Hepatocyte (in vitro differentiated cells): Measurements from ENCODE around the gene TTLL10. TPM values are rescaled to one million over a fixed set of nuclear protein-coding genes. Genes with fewer than 3 reads are reported as not detected.

Experiments
- DNase-seq: peaks from one replicate; pipeline ENCODE4 v3.0.0-alpha.2; 2016; ENCODE audit warnings: low spot score
- H2AFZ ChIP-seq: fragments of 200-600 bp; sonication (generic); 2 replicates; pipeline ENCODE4 v1.6.0; 2016; ENCODE audit warnings: antibody characterized with exemption, mild to moderate bottlenecking
- H3K27ac ChIP-seq: fragments of 200-600 bp; sonication (generic); 2 replicates; pipeline ENCODE4 v1.5.1; 2016; ENCODE audit warnings: mild to moderate bottlenecking
- H3K27me3 ChIP-seq: fragments of 200-600 bp; sonication (generic); 2 replicates; pipeline ENCODE4 v1.6.1; 2016
- H3K36me3 ChIP-seq: fragments of 200-600 bp; sonication (generic); replicated peaks from 2 replicates; pipeline ENCODE4 v1.5.1; 2016; ENCODE audit warnings: low read depth; ENCODE audit not compliant: insufficient read depth
- H3K4me1 ChIP-seq: fragments of 200-600 bp; sonication (generic); 2 replicates; pipeline ENCODE4 v1.5.1; 2016; ENCODE audit warnings: mild to moderate bottlenecking, moderate library complexity; ENCODE audit not compliant: insufficient read depth
- H3K4me2 ChIP-seq: fragments of 200-600 bp; sonication (generic); 2 replicates; pipeline ENCODE4 v1.6.0; 2016
- H3K4me3 ChIP-seq: fragments of 200-600 bp; sonication (generic); 2 replicates; pipeline ENCODE4 v1.5.1; 2016; ENCODE audit warnings: mild to moderate bottlenecking
- H3K79me2 ChIP-seq: fragments of 200-600 bp; sonication (generic); 2 replicates; pipeline ENCODE4 v1.6.0; 2017; ENCODE audit warnings: mild to moderate bottlenecking
- H3K9me2 ChIP-seq: fragments of 200-600 bp; sonication (generic); replicated peaks from 2 replicates; pipeline ENCODE4 v1.6.0; 2017; ENCODE audit warnings: mild to moderate bottlenecking; ENCODE audit not compliant: insufficient read depth
- H3K9me3 ChIP-seq: fragments of 200-600 bp; sonication (generic); 2 replicates; pipeline ENCODE4 v1.5.1; 2016; ENCODE audit warnings: low read depth, mild to moderate bottlenecking
- H4K20me1 ChIP-seq: fragments of 200-600 bp; sonication (generic); 2 replicates; pipeline ENCODE4 v1.6.0; 2016; ENCODE audit warnings: mild to moderate bottlenecking; ENCODE audit not compliant: insufficient read depth, poor library complexity, severe bottlenecking
- CTCF ChIP-seq: fragments of 200-600 bp; sonication (generic); IDR thresholded peaks from 2 replicates; pipeline ENCODE4 v1.5.1; 2016; ENCODE audit warnings: antibody characterized with exemption, mild to moderate bottlenecking; ENCODE audit not compliant: poor library complexity
- EZH2 ChIP-seq: fragments of 200-600 bp; sonication (generic); IDR thresholded peaks from 2 replicates; pipeline ENCODE4 v1.6.1; 2016; ENCODE audit warnings: antibody characterized with exemption, mild to moderate bottlenecking, borderline replicate concordance
- EZH2phosphoT487 ChIP-seq: fragments of 200-600 bp; sonication (generic); IDR thresholded peaks from one replicate; pipeline ENCODE4 v1.6.1; 2018; ENCODE audit warnings: antibody characterized with exemption, mild to moderate bottlenecking, low read depth, moderate library complexity; ENCODE audit not compliant: unreplicated experiment, severe bottlenecking
- WGBS: methylation state at CpG from one replicate; pipeline ENCODE4 v1.1.6; 2016; ENCODE audit warnings: low lambda C conversion rate; ENCODE audit errors: missing lambda C conversion rate; 5-methylcytosine and 5-hydroxymethylcytosine counted together
- polyA plus RNA-seq: library from polyadenylated mRNA; unstranded; fragments of >200 nt; fragmentation: Nextera tagmentation; extraction: Ambion mirVana; gene quantifications from 2 replicates; pipeline ENCODE4 v1.2.1, GENCODE V29; 2016
- total RNA-seq: library from RNA; depleted of rRNA; stranded (reverse); fragments of >200 nt; gene quantifications from 2 replicates; pipeline ENCODE4 v1.2.3, GENCODE V29; 2014

TTLL10 gene
- total and polyA plus RNA-seq, 2 experiments from 2014 or later, result 0.69 TPM; not detected in 1

- Histone ChIP-seq H3K79me2 (no peaks in the 10 kb centered on the region), H4K20me1 (no peaks in the 10 kb centered on the region), H2AFZ (no peak overlapping the region), H3K4me3 (no peak overlapping the region), H3K27ac (peak overlapping the region; percentile 65), H3K9me3 (no peaks in the 10 kb centered on the region), H3K4me1 (peaks cover 7% of the 10 kb centered on the region), H3K36me3 (no peaks in the 10 kb centered on the region), H3K27me3 (no peaks in the 10 kb centered on the region), H3K4me2 (no peak overlapping the region), H3K9me2 (no peaks in the 10 kb centered on the region)
- no peak for DNase-seq
- TF ChIP-seq EZH2 (no peak), CTCF (no peak), EZH2phosphoT487 (no peak)
- WGBS, result 61% methylated on average over 35 of the region's 42 CpGs
Measured at GRCh38 chr1:1144122-1144842, 29.4 kb upstream of the TTLL10 start.

- Histone ChIP-seq H3K27me3 (no peaks in the 10 kb centered on the region), H3K79me2 (no peaks in the 10 kb centered on the region), H4K20me1 (no peaks in the 10 kb centered on the region), H3K4me3 (no peak overlapping the region), H2AFZ (no peak overlapping the region), H3K9me3 (no peaks in the 10 kb centered on the region), H3K9me2 (no peaks in the 10 kb centered on the region), H3K36me3 (no peaks in the 10 kb centered on the region), H3K4me2 (no peak overlapping the region), H3K4me1 (peaks cover 10% of the 10 kb centered on the region), H3K27ac (peak overlapping the region; percentile 65)
- no peak for DNase-seq
- no peak for TF ChIP-seq EZH2phosphoT487
- 89% methylated on average over 25 of the region's 32 CpGs for WGBS
Measured at GRCh38 chr1:1144843-1145546, 28.7 kb upstream of the TTLL10 start.

GRCh38 chr1:1145547-1145914, 28.1 kb upstream of the TTLL10 start:
- Histone ChIP-seq H4K20me1 (no peaks in the 10 kb centered on the region), H3K27ac (no peak overlapping the region), H3K79me2 (no peaks in the 10 kb centered on the region), H2AFZ (no peak overlapping the region), H3K27me3 (no peaks in the 10 kb centered on the region), H3K9me3 (no peaks in the 10 kb centered on the region), H3K36me3 (no peaks in the 10 kb centered on the region), H3K4me2 (no peak overlapping the region), H3K4me3 (no peak overlapping the region), H3K4me1 (peaks cover 15% of the 10 kb centered on the region), H3K9me2 (no peaks in the 10 kb centered on the region)
- TF ChIP-seq EZH2 (no peak), CTCF (no peak), EZH2phosphoT487 (no peak)
- DNase-seq, result no peak
- WGBS, result 98% methylated on average over 9 of the region's 9 CpGs

GRCh38 chr1:1146026-1146425, 27.7 kb upstream of the TTLL10 start:
- Histone ChIP-seq H3K4me2 (no peak overlapping the region), H3K4me3 (no peak overlapping the region), H3K79me2 (no peaks in the 10 kb centered on the region), H2AFZ (no peak overlapping the region), H3K4me1 (peaks cover 15% of the 10 kb centered on the region), H3K9me3 (no peaks in the 10 kb centered on the region), H3K27me3 (no peaks in the 10 kb centered on the region), H3K36me3 (no peaks in the 10 kb centered on the region), H3K9me2 (no peaks in the 10 kb centered on the region), H3K27ac (no peak overlapping the region), H4K20me1 (no peaks in the 10 kb centered on the region)
- WGBS, result 88% methylated on average over 14 of the region's 14 CpGs
- no peak for TF ChIP-seq EZH2
- TF ChIP-seq CTCF, result no peak
- TF ChIP-seq EZH2phosphoT487, result no peak
- no peak for DNase-seq
